ENCODE measurements around the gene PCDH8. TPM values are rescaled to one million over a fixed set of nuclear protein-coding genes. Genes with fewer than 3 reads are reported as not detected.

The PCDH8 gene
- total RNA-seq, 4 donors from 2014 or later: 0.11 TPM; not detected in 3

DNA sequence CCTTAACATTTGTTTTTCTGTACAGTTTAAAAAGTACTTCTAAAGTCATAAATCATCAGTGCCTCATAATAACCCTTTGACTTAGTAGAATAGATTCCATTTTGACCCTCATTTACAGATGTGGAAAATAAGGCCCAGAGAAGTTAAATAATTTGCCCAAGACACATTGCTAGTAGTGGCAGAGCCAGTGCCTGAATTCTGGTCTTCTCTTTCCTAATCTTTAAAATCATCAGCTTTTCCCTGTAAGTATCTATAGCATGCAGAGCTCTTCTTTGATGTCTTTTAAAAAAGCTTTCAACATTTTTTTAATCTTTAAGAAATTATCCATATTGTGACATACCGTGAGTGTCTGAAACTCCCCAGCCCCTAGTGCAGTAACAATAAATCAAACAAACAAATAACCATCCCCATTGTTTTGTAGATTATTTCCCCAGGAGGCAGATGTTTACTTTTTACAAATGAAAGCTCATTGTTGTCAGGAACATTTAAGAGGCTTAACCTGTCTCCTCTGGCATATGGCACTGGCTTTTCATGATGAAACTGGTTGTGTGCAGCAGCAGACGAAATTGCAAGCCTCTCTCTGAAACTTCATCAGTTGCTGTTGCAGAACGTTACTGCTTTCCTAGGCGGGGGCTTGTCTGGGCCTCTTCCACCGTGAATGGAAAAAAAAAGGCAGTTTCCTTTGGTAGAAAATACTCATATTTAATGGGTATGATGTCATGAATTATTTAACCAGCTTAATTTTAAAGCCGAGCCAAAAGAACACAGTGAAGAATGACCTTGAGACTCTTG lies 31.7 kb upstream of the PCDH8 start:
- Histone ChIP-seq H3K27me3 (no peaks in the 10 kb centered on the region), H3K36me3 (no peaks in the 10 kb centered on the region), H3K27ac (replicated peaks in 1 of 4) (no peak overlapping the region), H3K4me1 (peaks cover 0 to 11% (median 2%) of the 10 kb centered on the region in 4 donors), H3K9me3 (peaks cover 0 to 14% (median 9%) of the 10 kb centered on the region in 4 donors), H3K4me3 (no peak overlapping the region)
- TF ChIP-seq, protein P1, sequence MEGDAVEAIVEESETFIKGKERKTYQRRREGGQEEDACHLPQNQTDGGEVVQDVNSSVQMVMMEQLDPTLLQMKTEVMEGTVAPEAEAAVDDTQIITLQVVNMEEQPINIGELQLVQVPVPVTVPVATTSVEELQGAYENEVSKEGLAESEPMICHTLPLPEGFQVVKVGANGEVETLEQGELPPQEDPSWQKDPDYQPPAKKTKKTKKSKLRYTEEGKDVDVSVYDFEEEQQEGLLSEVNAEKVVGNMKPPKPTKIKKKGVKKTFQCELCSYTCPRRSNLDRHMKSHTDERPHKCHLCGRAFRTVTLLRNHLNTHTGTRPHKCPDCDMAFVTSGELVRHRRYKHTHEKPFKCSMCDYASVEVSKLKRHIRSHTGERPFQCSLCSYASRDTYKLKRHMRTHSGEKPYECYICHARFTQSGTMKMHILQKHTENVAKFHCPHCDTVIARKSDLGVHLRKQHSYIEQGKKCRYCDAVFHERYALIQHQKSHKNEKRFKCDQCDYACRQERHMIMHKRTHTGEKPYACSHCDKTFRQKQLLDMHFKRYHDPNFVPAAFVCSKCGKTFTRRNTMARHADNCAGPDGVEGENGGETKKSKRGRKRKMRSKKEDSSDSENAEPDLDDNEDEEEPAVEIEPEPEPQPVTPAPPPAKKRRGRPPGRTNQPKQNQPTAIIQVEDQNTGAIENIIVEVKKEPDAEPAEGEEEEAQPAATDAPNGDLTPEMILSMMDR (IDR thresholded peaks at IDR 0.05): no peak
- TF ChIP-seq POLR2AphosphoS5 (IDR thresholded peaks at IDR 0.05) (no peak), EP300 (IDR thresholded peaks at IDR 0.05) (no peak), POLR2A (IDR thresholded peaks at IDR 0.05; ENCODE audit: low read depth) (no peak)
- WGBS: 35% methylated on average over 6 of the region's 6 CpGs
- DNase-seq (ENCODE audit: extremely low spot score): no peak
- intact Hi-C loops (cut with DNase I): no loop called here

DNA sequence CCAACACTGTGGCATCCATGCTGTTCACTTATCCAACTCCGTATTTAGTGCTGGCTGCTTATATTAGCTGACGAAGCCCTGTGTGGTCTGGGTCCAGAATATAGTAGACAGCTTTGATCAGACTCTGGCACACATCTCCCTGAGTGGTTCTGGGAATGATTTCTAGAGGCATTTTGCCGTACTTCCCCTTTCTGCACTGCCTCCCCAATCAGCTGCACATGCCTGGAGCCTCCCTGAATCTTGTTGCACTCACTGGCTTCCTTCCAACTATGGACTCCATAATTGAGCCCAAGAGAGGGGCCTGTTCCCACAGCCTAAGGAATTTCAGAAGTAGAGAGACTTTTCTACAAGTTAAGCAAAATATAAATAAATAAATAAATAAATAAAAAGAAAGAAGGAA lies 30.4 kb upstream of the PCDH8 start:
- Histone ChIP-seq H3K4me3 (no peak overlapping the region), H3K36me3 (no peaks in the 10 kb centered on the region), H3K27me3 (no peaks in the 10 kb centered on the region), H3K9me3 (peaks cover 0 to 27% (median 22%) of the 10 kb centered on the region in 4 donors), H3K4me1 (peaks cover 0 to 11% (median 2%) of the 10 kb centered on the region in 4 donors), H3K27ac (replicated peaks in 1 of 4) (no peak overlapping the region)
- 55% methylated on average over 3 of the region's 3 CpGs for whole genome bisulfite sequencing
- intact Hi-C loops (cut with DNase I): no loop called here
- TF ChIP-seq POLR2AphosphoS5 (IDR thresholded peaks at IDR 0.05) (no peak), POLR2A (IDR thresholded peaks at IDR 0.05; ENCODE audit: low read depth) (no peak), EP300 (IDR thresholded peaks at IDR 0.05) (no peak)
- TF ChIP-seq, protein P1 (IDR thresholded peaks at IDR 0.05): no peak
- DNase-seq (ENCODE audit: extremely low spot score): no peak

DNA sequence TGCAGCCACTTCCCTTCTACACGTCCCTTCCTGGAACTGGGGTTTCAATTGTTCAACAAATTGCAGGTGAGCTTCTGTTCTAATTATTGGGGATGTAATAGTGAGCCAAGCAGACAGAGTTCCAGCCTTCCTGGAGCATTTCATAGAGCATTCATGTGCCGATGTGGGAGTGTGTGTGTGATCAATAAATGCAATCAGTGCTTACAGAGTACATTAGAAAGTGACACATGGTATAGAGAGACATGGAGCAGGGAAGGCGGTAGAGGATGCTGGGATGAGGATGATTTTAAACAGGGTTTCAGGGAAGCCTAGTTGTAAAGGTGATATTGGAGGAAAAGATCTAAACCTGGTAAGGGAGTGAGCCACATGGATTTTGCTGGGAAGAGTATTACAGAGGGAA lies 21.7 kb upstream of the PCDH8 start:
- H3K27me3 ChIP-seq: peaks cover 0 to 7% (median 0%) of the 10 kb centered on the region in 4 donors
- no peak overlapping the region for H3K4me3 ChIP-seq
- no peak overlapping the region for H3K27ac ChIP-seq (replicated peaks in 1 of 4)
- no peaks in the 10 kb centered on the region for H3K36me3 ChIP-seq
- no peaks in the 10 kb centered on the region for H3K4me1 ChIP-seq
- peaks cover 0 to 21% (median 14%) of the 10 kb centered on the region in 4 donors for H3K9me3 ChIP-seq
- DNase-seq (ENCODE audit: extremely low spot score): no peak
- WGBS: 87% methylated on average over 3 of the region's 3 CpGs
- intact Hi-C loops (cut with DNase I): no loop called here
- TF ChIP-seq POLR2A (IDR thresholded peaks at IDR 0.05; ENCODE audit: low read depth): no peak
- no peak for TF ChIP-seq EP300 (IDR thresholded peaks at IDR 0.05)
- TF ChIP-seq, protein P1 (IDR thresholded peaks at IDR 0.05): no peak
- TF ChIP-seq POLR2AphosphoS5 (IDR thresholded peaks at IDR 0.05): no peak

DNA sequence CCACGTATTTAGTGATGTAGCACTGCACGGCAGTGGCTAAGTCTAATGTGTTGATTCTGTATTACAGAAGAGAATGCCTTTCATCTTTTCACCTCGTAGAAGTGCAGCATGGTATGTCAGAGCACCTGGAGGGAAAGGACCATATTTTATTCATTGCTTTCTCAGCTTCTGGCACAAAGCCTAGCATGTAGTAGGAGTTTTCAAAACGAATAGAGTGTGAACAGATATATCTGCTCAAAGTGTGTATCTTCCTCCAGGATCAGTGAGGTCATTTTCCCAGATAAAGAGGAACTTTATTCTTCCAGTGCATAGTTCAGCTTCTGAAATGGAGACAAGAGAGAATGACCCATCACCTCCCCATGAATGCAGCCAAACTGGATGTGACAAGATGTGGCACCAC lies 21.2 kb upstream of the PCDH8 start:
- Histone ChIP-seq H3K9me3 (peaks cover 0 to 15% (median 9%) of the 10 kb centered on the region in 4 donors), H3K27me3 (peaks cover 0 to 7% (median 0%) of the 10 kb centered on the region in 4 donors), H3K4me1 (no peaks in the 10 kb centered on the region), H3K4me3 (no peak overlapping the region), H3K36me3 (no peaks in the 10 kb centered on the region), H3K27ac (replicated peaks in 1 of 4) (no peak overlapping the region)
- TF ChIP-seq POLR2AphosphoS5 (IDR thresholded peaks at IDR 0.05) (no peak), POLR2A (IDR thresholded peaks at IDR 0.05; ENCODE audit: low read depth) (no peak), EP300 (IDR thresholded peaks at IDR 0.05) (no peak)
- TF ChIP-seq, protein P1 (IDR thresholded peaks at IDR 0.05): no peak
- intact Hi-C loops (cut with DNase I): no loop called here
- DNase-seq (ENCODE audit: extremely low spot score): no peak
- WGBS: 57% methylated on average over 4 of the region's 4 CpGs

Measured in esophagus muscularis mucosa (tissue), 4 donors.